Measurements from ENCODE around the gene GPI. TPM values are rescaled to one million over a fixed set of nuclear protein-coding genes. Genes with fewer than 3 reads are reported as not detected.

Gene GPI
- total RNA-seq, 4 donors from 2014 or later, result 99.9 to 336 (median 265) TPM

- TF ChIP-seq POLR2A (IDR thresholded peaks at IDR 0.05), result no peak
- no peak for TF ChIP-seq CTCF (IDR thresholded peaks at IDR 0.05)
- 68 to 86% methylated on average over 3 to 8 of the region's 8 CpGs for WGBS, 2 donors
- Histone ChIP-seq H3K36me3 (peaks cover 0 to 43% (median 0%) of the 10 kb centered on the region in 3 donors), H3K27me3 (no peaks in the 10 kb centered on the region), H3K27ac (no peak overlapping the region), H3K9me3 (no peaks in the 10 kb centered on the region), H3K4me3 (no peak overlapping the region), H3K4me1 (peaks cover 0 to 24% (median 6%) of the 10 kb centered on the region in 3 donors)
- intact Hi-C loops (cut with DNase I), result no loop called here
- no peak for DNase-seq
Observed at GRCh38 chr19:34408411-34408810, 43.4 kb downstream of the GPI start.

- no peak for DNase-seq
- Histone ChIP-seq H3K4me1 (peaks cover 0 to 17% (median 6%) of the 10 kb centered on the region in 3 donors), H3K27me3 (no peaks in the 10 kb centered on the region), H3K36me3 (peaks cover 0 to 53% (median 7%) of the 10 kb centered on the region in 3 donors), H3K9me3 (no peaks in the 10 kb centered on the region), H3K4me3 (no peak overlapping the region), H3K27ac (no peak overlapping the region)
- no peak for TF ChIP-seq CTCF (IDR thresholded peaks at IDR 0.05)
- TF ChIP-seq POLR2A (IDR thresholded peaks at IDR 0.05), result no peak
- intact Hi-C loops (cut with DNase I), result no loop called here
- 76 to 86% methylated on average over 10 of the region's 10 CpGs for WGBS, 2 donors
Observed at GRCh38 chr19:34409189-34410164, 44.5 kb downstream of the GPI start.

- peaks cover 0 to 4% (median 0%) of the 10 kb centered on the region in 3 donors for H3K4me1 ChIP-seq
- no peaks in the 10 kb centered on the region for H3K27me3 ChIP-seq
- no peak for TF ChIP-seq CTCF (IDR thresholded peaks at IDR 0.05)
- no peak for TF ChIP-seq POLR2A (IDR thresholded peaks at IDR 0.05)
- no peak for DNase-seq
- peaks cover 0 to 71% (median 8%) of the 10 kb centered on the region in 3 donors for H3K36me3 ChIP-seq
- intact Hi-C loops (cut with DNase I), result no loop called here
- H3K4me3 ChIP-seq, result no peak overlapping the region
- no peaks in the 10 kb centered on the region for H3K9me3 ChIP-seq
- WGBS, 2 donors, result 92 to 95% methylated on average over 10 to 12 of the region's 13 CpGs
- H3K27ac ChIP-seq, result no peak overlapping the region
Observed at GRCh38 chr19:34411216-34411615, 46.2 kb downstream of the GPI start.

- H3K4me3 ChIP-seq, result no peak overlapping the region
- no peaks in the 10 kb centered on the region for H3K9me3 ChIP-seq
- no peak for TF ChIP-seq POLR2A (IDR thresholded peaks at IDR 0.05)
- TF ChIP-seq CTCF (IDR thresholded peaks at IDR 0.05), result no peak
- intact Hi-C loops (cut with DNase I), result no loop called here
- H3K27me3 ChIP-seq, result no peaks in the 10 kb centered on the region
- H3K27ac ChIP-seq, result no peak overlapping the region
- no peak for DNase-seq
- 87 to 95% methylated on average over 7 of the region's 7 CpGs for WGBS, 2 donors
- no peaks in the 10 kb centered on the region for H3K4me1 ChIP-seq
- H3K36me3 ChIP-seq, result peaks cover 0 to 74% (median 8%) of the 10 kb centered on the region in 3 donors
Observed at GRCh38 chr19:34416021-34416545, 51.1 kb downstream of the GPI start.

- Histone ChIP-seq H3K27me3 (no peaks in the 10 kb centered on the region), H3K9me3 (no peaks in the 10 kb centered on the region), H3K4me3 (no peak overlapping the region), H3K36me3 (peaks cover 0 to 74% (median 8%) of the 10 kb centered on the region in 3 donors), H3K27ac (no peak overlapping the region), H3K4me1 (no peaks in the 10 kb centered on the region)
- DNase-seq, result no peak
- 95 to 98% methylated on average over 4 of the region's 4 CpGs for WGBS, 2 donors
- TF ChIP-seq POLR2A (IDR thresholded peaks at IDR 0.05) (no peak), CTCF (IDR thresholded peaks at IDR 0.05) (no peak)
- intact Hi-C loops (cut with DNase I), result no loop called here
Observed at GRCh38 chr19:34418300-34418699, 53.3 kb downstream of the GPI start.

Measured in esophagus squamous epithelium (tissue), 5 donors.